HG02623 (cell line): ENCODE results near the gene ZNF616.
A peak's percentile ranks its signal among the peaks of the same experiment; 100 is the strongest.
"Not testable (repeated sequence)": the region's sequence is repeated elsewhere in the genome, so short reads cannot be mapped to it uniquely, and the experiment has no call there.

Source experiments
- ATAC-seq: cut with Tn5 transposase; IDR thresholded peaks from one replicate; pipeline ENCODE4 v1.9.1; 2021; ENCODE audit warnings: moderate library complexity; ENCODE audit not compliant: unreplicated experiment

The ZNF616 gene

DNA sequence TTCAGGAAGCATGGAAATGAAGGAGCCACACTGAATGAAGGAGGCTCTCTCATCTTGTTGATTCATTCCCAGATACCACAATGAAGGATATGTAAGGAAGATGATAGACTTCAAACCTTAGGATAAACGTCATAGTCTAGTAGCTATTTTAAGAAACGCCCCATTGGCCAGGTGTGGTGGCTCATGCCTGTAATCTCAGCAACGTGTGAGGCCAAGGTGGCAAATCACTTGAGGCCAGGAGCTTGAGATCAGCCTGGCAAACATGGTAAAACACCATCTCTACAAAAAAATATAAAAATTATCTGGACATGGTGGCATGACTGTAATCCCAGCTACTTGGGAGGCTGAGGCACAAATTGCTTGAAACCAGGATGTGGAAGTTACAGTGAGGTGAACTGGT is 27.1 kb downstream of the ZNF616 start:
- ATAC-seq: no peak

DNA sequence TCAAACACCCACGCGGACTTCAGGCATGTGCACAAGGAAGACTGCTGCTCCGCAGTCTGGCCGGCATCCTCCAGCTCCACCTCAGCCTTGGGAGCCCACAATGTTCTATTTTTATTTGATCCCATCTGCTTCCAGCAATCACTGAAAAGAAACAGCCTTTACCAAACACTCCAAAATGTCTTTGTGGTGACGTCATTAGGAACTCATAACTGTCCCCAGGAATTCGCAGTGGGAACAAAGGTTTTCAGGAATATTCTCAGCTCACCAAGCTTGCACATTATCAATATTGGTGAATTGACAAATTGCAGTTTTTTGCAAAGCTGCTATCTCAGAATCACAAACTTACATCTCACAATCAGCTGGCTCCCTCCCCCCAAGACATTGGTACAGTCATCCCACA is 29.0 kb downstream of the ZNF616 start:
- no peak for ATAC-seq

DNA sequence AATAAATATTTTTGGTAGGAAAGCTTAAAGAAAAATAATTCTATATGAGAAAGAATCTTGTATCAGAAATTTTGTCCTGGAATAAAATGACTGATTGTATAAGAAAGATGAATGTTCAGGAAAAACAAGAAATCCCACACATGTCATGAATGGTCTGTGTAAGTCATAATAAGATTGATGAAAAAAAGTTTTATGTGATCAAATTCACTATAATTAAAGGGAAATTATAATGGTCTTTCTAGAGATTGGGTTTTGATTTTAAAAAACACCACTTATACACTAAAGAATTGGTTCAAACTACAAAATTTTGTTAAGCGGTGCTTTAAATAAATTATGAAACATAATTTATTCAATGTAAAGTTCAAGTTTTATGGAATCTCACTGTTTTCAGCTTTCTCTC is 37.0 kb downstream of the ZNF616 start:
- ATAC-seq: no peak

DNA sequence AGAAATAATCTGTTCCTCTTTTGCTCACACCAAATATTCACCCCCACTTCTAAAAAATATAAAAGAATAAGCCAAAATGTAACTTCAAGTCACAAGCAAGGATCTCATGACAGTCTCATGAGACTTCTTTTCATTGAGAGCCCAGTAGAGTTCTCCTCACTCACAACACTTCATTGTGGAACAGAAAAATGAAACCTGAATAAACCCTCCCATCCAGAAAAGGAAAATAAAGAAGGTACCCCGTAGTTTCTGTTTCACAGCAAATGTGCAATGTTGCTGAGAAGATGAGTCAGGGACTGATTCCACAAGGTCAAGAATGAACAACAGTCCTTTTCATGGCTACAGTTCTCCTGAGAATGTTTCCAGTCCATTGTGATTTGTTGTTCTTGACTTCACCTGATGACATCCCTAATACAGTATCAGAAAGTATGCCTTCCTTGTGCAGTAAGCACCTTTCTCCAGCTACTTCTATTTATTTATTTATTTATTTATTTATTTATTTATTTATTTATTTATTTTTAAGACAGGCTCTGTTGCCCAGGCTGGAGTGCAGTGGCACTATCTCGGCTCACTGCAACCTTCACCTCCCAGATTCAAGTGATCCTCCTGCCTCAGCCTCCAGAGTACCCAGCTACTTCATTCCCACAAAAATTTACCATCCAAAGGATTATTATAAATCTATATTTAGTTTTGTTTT is 37.7 kb downstream of the ZNF616 start:
- ATAC-seq: no peak

DNA sequence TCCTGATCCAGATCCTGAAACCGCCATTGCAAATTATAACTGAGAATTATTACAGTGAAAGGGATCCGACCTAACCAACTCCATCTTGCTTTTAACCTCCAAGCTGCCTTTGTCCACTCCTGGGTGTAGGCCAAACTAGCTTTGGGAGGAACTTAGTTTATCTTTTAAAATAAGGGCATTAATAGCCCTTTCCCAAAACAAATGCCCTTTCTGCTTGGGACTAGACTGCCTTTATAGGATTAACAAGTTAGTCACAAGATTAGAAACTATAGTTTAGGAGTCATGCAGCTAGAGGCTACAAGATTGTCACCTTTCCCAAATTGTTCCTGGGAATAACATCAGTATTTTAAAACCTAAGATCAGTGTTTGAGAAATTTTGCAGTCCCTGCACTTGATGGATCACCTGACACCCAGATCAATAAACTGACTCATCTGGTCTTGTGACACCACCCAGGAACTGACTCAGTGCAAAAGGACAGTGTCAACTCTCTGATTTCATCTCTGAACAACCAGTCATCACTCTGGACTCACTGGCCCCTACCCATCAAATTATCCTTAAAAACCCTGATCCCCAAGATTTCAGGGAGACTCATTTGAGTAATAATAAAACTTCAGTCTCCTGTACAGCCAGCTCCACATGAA is 40.1 kb downstream of the ZNF616 start:
- ATAC-seq: no peak

DNA sequence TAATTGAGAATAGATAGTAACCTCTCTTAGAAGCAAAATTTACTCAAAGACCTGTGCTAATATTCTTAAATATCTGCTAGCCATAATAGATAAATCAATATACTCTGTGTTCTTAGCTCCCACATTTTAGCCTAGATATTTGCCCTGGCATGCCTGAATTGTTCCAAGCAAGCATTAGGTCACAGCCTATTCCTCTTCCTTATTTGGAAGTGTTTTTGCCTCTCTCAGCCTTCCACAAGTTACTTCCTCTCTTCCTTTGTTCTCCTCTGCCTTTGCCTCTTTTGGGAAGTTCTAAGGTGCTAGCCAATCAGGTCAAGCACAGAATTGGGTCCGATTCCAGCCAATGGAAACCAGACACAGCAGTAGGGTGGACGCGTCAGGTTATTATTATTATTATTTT is 43.3 kb downstream of the ZNF616 start:
- ATAC-seq: not testable (repeated sequence)

DNA sequence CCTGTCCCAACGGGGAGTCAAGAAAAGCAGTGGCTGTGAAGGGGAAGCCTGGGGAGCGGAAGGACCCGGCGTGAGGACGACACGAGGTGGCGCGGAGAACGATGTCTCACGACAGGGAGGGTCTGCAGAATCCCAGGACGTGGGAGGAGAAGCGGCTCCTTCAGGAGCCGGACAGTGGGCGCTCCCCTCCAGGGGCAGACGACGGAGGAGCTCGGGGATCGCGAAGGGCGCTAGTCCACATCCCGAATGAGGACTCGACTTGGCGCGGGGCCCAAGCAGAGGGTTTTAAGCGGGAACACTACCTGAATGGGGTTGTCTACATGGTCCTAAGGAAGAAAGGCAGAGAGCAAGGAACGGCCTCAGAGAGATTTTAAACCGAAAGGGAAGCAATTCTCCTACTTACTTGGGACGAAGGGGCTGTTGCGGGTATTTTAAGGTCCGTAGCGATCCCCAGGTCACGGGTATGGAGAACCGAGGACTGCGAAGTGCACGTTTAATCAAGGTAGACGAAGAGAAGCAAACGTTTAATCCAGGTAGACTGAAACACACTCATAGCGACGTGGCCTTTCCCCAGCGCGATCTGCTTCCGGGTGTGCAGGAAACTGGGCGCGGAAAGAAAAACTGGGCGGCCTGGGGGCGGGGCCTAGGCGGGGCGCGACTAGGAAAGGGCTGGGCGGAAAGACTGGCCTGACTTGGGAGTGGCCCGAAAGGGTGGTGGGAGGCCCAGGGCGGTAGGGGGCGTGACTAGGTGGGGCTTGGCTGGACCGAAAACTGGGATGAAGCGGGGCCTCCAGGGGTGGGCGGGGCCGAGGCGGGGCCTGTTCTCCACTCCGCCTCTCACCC is 44.3 kb downstream of the ZNF616 start, which contains the start of gene ZNF841:
Gene ZNF841, minus strand, starts transcription at position 594 of the 843 bp plus-strand sequence. CDS start 10,964 bp downstream, outside the sequence.
- ATAC-seq: peak; percentile 81

DNA sequence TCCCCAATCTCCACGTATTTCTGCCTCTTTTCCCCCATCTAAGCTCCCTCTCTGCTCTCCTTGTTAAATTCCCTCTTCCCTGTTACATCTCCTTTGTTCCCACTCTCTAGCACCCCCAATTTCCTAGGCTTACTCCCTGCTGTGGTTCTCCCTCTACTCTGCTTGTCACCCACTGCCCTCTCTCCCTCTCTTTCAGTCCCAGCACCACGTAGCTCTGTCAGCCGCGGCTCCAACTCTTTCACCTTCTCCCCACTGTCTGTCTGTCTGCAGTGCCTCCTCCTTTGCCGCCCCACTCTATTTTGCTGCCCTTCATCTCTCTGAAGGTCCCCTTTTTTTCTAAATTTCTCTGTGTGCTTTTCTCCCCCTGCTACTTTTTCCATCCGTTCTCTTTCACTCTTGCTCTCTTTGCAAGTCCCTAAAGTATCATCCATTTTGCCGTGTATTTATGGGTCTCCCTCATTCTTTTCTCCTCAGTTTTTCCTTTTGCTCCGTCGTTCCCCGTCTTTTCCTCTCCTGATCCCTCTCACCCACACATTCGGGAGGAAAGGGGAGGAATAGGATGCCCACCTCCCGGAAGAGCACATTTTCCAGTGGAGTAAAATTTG is 45.1 kb downstream of the ZNF616 start:
- ATAC-seq: no peak

DNA sequence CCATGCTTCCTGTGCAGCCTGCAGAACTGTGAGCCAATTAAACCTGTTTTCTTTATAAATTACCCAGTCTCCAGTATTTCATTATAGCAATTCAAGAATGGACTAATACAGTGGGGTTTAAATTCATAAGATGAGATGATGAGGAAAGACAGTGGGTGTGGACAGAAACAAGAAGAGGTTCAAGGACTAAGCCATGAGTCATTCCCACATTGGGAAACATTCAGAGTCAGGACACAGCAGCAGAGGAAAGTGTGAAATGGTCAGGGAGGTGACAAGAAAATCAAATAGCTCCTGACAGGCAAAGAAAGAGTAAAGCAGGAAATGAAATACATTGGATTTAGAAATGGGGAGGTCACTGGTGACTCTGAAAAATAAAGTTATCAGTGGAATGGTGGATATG is 53.3 kb downstream of the ZNF616 start:
- ATAC-seq: no peak

DNA sequence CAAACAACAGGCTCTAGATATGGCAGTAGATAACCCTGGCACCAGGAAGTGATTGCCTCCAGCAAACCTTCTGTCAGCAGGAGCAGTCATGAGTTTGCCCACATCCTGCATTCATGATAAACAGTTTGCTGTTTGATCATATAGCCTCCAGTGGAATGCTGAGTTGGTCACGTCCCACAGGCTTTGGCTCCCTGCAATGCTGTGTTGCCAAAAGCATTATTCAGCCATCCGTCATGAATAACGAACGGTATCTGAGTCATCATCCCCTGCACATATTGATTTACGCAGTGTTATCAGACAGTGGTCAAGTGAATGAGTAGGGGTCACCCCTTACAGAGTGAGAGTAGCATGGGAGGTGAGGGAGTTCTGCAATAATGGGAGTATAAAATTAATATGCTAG is 69.2 kb downstream of the ZNF616 start:
- ATAC-seq: no peak

DNA sequence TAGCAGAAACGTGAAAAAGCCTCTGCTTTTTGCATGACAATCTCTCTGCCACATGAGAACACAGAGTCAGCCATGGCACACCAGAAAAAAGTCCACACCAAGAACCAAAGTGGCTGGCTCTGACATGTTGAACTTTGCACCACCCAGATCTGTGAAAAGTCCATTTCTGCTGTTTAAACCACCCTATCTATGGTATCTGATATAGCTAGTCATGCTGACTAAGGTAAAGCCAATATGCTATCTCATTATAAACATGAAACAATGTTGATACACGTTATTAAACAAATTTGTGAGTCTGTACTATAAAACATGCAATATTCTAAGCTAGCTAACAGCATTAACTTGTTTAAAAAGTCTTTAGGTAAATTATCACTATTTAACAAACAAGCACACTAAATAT is 70.1 kb downstream of the ZNF616 start:
- no peak for ATAC-seq

DNA sequence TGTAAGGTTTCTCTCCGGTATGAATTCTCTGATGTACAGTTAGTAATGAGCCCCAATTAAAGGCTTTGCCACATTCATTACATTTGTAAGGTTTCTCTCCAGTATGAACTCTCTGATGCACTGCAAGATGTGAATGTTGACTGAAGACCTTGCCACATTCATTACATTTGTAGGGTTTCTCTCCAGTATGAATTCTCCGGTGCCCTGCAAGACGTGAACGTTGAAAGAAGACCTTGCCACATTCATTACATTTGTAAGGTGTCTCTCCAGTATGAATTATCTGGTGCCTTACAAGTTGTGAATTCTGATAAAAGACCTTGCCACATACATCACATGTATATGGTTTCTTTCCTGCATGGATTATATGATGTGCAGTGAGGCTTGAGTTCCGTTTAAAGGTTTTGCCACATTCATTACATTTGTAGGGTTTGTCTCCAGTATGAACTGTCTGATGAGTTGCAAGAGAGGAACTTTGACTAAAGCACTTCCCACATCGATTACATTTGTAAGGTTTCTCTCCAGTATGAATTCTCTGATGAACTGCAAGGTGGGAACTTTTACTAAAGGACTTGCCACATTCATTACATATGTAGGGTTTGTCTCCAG is 73.4 kb downstream of the ZNF616 start:
- ATAC-seq: no peak

DNA sequence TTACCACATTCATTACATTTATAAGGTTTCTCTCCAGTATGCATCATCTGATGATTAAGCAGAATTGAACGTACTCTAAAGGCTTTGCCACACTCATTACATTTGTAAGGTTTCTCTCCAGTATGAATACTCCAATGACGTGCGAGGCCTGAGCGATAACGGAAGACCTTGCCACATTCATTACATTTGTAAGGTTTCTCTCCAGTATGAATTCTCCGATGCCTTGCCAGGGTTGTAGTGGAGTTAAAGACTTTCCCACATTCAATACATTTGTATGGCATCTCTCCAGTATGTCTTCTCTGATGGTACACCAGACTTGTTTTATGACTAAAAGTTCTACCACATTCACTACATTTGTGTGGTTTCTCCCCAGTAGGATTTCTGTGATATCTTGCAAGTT is 74.3 kb downstream of the ZNF616 start:
- no peak for ATAC-seq
